Ascending aorta (tissue), 2 donors: ENCODE data around the gene PARP8. TPM values are rescaled to one million over a fixed set of nuclear protein-coding genes. Genes with fewer than 3 reads are reported as not detected.

Experiments
- DNase-seq, 2 donors: peaks; one replicate each; pipeline ENCODE4 v3.0.0-alpha.2; 2019; ENCODE audit warnings: low spot score in 2 of 2
- H3K27ac ChIP-seq, 2 donors: fragments of 200-600 bp; sonication (generic); one replicate each; pipeline ENCODE4 v1.5.1; 2016 to 2017; ENCODE audit warnings: mild to moderate bottlenecking in 1 of 2
- H3K27me3 ChIP-seq: fragments of 200-600 bp; sonication (generic); one replicate; pipeline ENCODE4 v1.5.1; 2017
- H3K36me3 ChIP-seq, 2 donors: fragments of 200-600 bp; sonication (generic); one replicate each; pipeline ENCODE4 v1.5.1; 2016
- H3K4me1 ChIP-seq, 2 donors: fragments of 200-600 bp; sonication (generic); one replicate each; pipeline ENCODE4 v1.5.1; 2016 to 2017; ENCODE audit warnings: mild to moderate bottlenecking in 1 of 2
- H3K4me3 ChIP-seq, 2 donors: fragments of 200-600 bp; sonication (generic); one replicate each; pipeline ENCODE4 v1.5.1; 2016 to 2017; ENCODE audit warnings: mild to moderate bottlenecking in 1 of 2
- H3K9me3 ChIP-seq, 2 donors: fragments of 200-600 bp; sonication (generic); one replicate each; pipeline ENCODE4 v1.5.1; 2016
- intact Hi-C: fragments of 100-400 bp; cut with DNase I; formaldehyde crosslinking; loops from one replicate; pipeline ENCODE4 v1.15.1; 2023
- total RNA-seq: library from RNA; depleted of rRNA; stranded (reverse); fragments of >200 nt; gene quantifications from one replicate; pipeline ENCODE4 v1.1.0, GENCODE V29; 2016
- TF ChIP-seq, protein P1 (sequence below), 3 experiments: fragments of 200-600 bp in 2 of 3; fragments of 450-650 bp in 1 of 3; sonication (generic) in 2 of 3; IDR thresholded peaks; one replicate each; pipeline ENCODE4 v1.5.1; 2016 to 2019; ENCODE audit warnings: antibody characterized with exemption in 3 of 3, mild to moderate bottlenecking in 1 of 3, moderate library complexity in 1 of 3

Gene PARP8
- total RNA-seq, 1 donor from 2014 or later: 5.6 TPM

DNA sequence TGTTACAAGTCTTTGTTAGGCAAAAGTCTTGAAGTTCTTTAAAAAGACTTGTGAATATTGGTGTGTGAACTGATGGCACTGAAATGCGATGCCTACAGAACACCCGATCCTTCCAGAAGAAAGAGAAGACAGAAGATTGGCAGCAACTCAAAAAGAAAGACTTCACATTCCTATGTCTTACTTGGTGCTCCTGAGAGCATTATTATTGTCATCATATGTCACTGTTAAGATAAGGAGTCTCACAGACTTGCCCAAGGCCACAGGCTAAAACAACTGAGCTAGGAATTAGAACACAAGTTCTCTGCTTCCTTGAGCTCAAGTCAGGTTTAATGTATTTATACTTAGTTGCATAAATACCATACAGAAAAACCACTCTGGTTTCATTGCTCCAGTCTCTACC is 198.0 kb downstream of the PARP8 start:
- Histone ChIP-seq H3K27me3 (no peaks in the 10 kb centered on the region), H3K36me3 (no peaks in the 10 kb centered on the region), H3K27ac (no peak overlapping the region), H3K4me3 (no peak overlapping the region), H3K9me3 (no peaks in the 10 kb centered on the region), H3K4me1 (no peaks in the 10 kb centered on the region)
- intact Hi-C loops: no loop called here
- TF ChIP-seq, protein P1, sequence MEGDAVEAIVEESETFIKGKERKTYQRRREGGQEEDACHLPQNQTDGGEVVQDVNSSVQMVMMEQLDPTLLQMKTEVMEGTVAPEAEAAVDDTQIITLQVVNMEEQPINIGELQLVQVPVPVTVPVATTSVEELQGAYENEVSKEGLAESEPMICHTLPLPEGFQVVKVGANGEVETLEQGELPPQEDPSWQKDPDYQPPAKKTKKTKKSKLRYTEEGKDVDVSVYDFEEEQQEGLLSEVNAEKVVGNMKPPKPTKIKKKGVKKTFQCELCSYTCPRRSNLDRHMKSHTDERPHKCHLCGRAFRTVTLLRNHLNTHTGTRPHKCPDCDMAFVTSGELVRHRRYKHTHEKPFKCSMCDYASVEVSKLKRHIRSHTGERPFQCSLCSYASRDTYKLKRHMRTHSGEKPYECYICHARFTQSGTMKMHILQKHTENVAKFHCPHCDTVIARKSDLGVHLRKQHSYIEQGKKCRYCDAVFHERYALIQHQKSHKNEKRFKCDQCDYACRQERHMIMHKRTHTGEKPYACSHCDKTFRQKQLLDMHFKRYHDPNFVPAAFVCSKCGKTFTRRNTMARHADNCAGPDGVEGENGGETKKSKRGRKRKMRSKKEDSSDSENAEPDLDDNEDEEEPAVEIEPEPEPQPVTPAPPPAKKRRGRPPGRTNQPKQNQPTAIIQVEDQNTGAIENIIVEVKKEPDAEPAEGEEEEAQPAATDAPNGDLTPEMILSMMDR (IDR thresholded peaks at IDR 0.05): no peak
- DNase-seq: no peak

DNA sequence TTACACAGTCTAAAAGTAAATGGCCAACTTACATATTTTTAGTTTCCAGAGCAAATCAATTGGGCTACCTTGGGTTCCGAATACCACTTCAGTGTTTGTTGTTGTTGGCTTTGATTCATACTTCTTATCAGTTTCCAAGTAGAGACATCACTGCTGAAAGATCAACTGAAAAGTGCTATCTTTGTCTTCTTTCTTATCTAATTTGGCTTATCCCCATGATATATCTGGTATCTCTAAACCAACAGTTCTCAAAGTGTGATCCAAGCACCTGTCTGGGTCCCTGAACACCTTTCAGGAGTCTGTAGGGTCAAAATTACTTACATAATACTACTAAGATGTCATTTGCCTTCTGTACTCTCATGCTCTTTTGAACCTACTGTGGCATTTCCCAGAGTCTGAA is 200.0 kb downstream of the PARP8 start:
- no peak overlapping the region for H3K27ac ChIP-seq
- no peak overlapping the region for H3K4me3 ChIP-seq
- no peaks in the 10 kb centered on the region for H3K9me3 ChIP-seq
- no peaks in the 10 kb centered on the region for H3K4me1 ChIP-seq
- intact Hi-C loops: no loop called here
- no peak for DNase-seq
- TF ChIP-seq, protein P1 (IDR thresholded peaks at IDR 0.05): no peak
- H3K36me3 ChIP-seq: no peaks in the 10 kb centered on the region
- H3K27me3 ChIP-seq: no peaks in the 10 kb centered on the region

- Histone ChIP-seq H3K36me3 (no peaks in the 10 kb centered on the region), H3K9me3 (no peaks in the 10 kb centered on the region), H3K27ac (no peak overlapping the region), H3K4me1 (no peaks in the 10 kb centered on the region), H3K4me3 (no peak overlapping the region), H3K27me3 (no peaks in the 10 kb centered on the region)
- intact Hi-C loops: no loop called here
- TF ChIP-seq, protein P1 (IDR thresholded peaks at IDR 0.05): no peak
- DNase-seq: no peak
Observed at GRCh38 chr5:50867140-50867539, 200.7 kb downstream of the PARP8 start.

DNA sequence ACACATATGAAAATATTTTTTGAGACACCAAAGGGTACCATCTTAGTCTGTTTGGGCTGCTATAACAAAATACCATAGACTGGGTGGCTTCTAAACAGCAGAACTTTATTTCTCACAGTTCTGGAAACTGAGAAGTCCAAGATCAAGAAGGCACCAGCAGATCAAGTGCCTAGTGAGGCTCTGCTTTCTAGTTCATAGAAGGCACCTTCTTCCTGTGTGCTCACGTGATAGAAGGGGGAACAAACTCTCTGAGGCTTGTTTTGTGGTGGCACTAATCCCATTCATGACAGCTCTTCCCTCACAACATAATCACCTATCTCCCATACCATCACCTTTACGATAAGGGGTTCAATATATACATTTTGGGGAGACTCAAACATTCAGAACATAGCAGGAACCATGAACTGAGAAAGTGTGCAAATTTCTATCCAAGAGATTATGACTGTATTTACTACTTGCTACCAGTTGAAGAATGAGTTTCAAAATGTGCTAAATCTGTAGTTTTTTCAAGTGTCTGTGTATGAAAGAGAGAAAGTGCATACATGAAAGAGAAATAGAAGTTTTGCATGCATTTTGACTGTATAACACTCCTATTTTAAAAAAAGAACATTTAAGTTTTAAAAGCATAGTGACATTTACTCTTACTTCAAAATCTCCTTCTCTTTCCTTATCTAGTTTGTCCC is 207.3 kb downstream of the PARP8 start:
- intact Hi-C loops: no loop called here
- TF ChIP-seq, protein P1 (IDR thresholded peaks at IDR 0.05): no peak
- Histone ChIP-seq H3K27me3 (no peaks in the 10 kb centered on the region), H3K4me1 (no peaks in the 10 kb centered on the region), H3K4me3 (no peak overlapping the region), H3K27ac (no peak overlapping the region), H3K36me3 (no peaks in the 10 kb centered on the region), H3K9me3 (no peaks in the 10 kb centered on the region)
- DNase-seq: no peak

- no peaks in the 10 kb centered on the region for H3K4me1 ChIP-seq
- TF ChIP-seq, protein P1 (IDR thresholded peaks at IDR 0.05): no peak
- no peaks in the 10 kb centered on the region for H3K27me3 ChIP-seq
- peak overlapping the region in 1 of 2 donors; percentile 36 for H3K27ac ChIP-seq
- intact Hi-C loops: no loop called here
- no peak for DNase-seq
- H3K4me3 ChIP-seq: no peak overlapping the region
- no peaks in the 10 kb centered on the region for H3K36me3 ChIP-seq
- no peaks in the 10 kb centered on the region for H3K9me3 ChIP-seq
Observed at GRCh38 chr5:50874306-50875001, 208.0 kb downstream of the PARP8 start.
